Naive thymus-derived CD8-positive, alpha-beta T cell (primary cell): ENCODE data around the gene ASIC1. TPM values are rescaled to one million over a fixed set of nuclear protein-coding genes. Genes with fewer than 3 reads are reported as not detected.
"Not testable (repeated sequence)": the region's sequence is repeated elsewhere in the genome, so short reads cannot be mapped to it uniquely, and the experiment has no call there.

ENCODE experiments used
- ATAC-seq, 2 donors: fragments of 150-1000 bp; cut with Tn5 transposase in 1 of 2; sonication (Bioruptor Pico), chemical (Tn5 transposase) in 1 of 2; 1 replicate in 1 of 2; 2 replicates in 1 of 2; pipeline ENCODE4 v1.10.0; 2021; ENCODE audit warnings: mild to moderate bottlenecking in 2 of 2, moderate library complexity in 2 of 2
- POLR2A ChIA-PET: fragments of 350-600 bp; sonication (Branson Sonifier 250); formaldehyde crosslinking; loops from one replicate; lab custom pipeline; 2021; ENCODE audit warnings: antibody characterized with exemption; lab: Charles Lee
- DNase-seq, 10 donors: peaks; one replicate each; pipeline versions ENCODE4 v3.0.0 to v3.0.0-alpha.2; 2020 to 2022
- H3K27ac Mint-ChIP-seq, 10 donors: one replicate each; pipeline ENCODE4 v1.8.0; 2020 to 2022; ENCODE audit warnings: mild to moderate bottlenecking in 10 of 10, mixed read lengths in 10 of 10, moderate library complexity in 4 of 10, inconsistent platforms in 1 of 10
- H3K27me3 Mint-ChIP-seq, 5 donors: one replicate each; pipeline ENCODE4 v1.8.0; 2021 to 2022; ENCODE audit warnings: mixed read lengths in 5 of 5
- H3K36me3 Mint-ChIP-seq, 3 donors: one replicate each; pipeline ENCODE4 v1.8.0; 2020 to 2022; ENCODE audit warnings: mixed read lengths in 3 of 3, mild to moderate bottlenecking in 2 of 3, inconsistent platforms in 1 of 3
- H3K4me1 Mint-ChIP-seq, 4 donors: one replicate each; pipeline ENCODE4 v1.8.0; 2021 to 2022; ENCODE audit warnings: mixed read lengths in 4 of 4
- H3K4me3 Mint-ChIP-seq, 10 donors: one replicate each; pipeline ENCODE4 v1.8.0; 2020 to 2022; ENCODE audit warnings: mild to moderate bottlenecking in 10 of 10, mixed read lengths in 10 of 10, moderate library complexity in 6 of 10, inconsistent platforms in 1 of 10
- H3K9me3 Mint-ChIP-seq, 9 donors: one replicate each; pipeline ENCODE4 v1.8.0; 2020 to 2022; ENCODE audit warnings: mixed read lengths in 9 of 9, mild to moderate bottlenecking in 3 of 9, inconsistent platforms in 1 of 9, moderate library complexity in 1 of 9
- polyA plus RNA-seq, 3 donors: library from polyadenylated mRNA; unstranded; fragments of 300-500 nt; fragmentation: Illumina TruSeq; gene quantifications; one replicate each; pipeline ENCODE4 v1.2.3, GENCODE V29; 2021
- total RNA-seq, 8 experiments: library from RNA in 2 of 8; stranded (reverse) in 2 of 8; gene quantifications; one replicate each; pipeline ENCODE4 v1.2.3 and lab custom pipeline; 2021 to 2026

Gene ASIC1
- total and polyA plus RNA-seq, 5 experiments from 2014 or later: 0.97 to 12.2 (median 1.3) TPM

GRCh38 chr12:50079771-50080170, 22.4 kb downstream of the ASIC1 start:
- DNase-seq (no peak), ATAC-seq (no peak)
- Mint-ChIP-seq H3K4me3 (no peak overlapping the region), H3K9me3 (no peaks in the 10 kb centered on the region), H3K36me3 (no peaks in the 10 kb centered on the region), H3K27ac (no peak overlapping the region), H3K4me1 (peaks cover 8 to 15% (median 10%) of the 10 kb centered on the region in 4 donors), H3K27me3 (no peaks in the 10 kb centered on the region)
- POLR2A ChIA-PET: no interaction called here

GRCh38 chr12:50081096-50081808, 23.9 kb downstream of the ASIC1 start:
- Mint-ChIP-seq H3K9me3 (no peaks in the 10 kb centered on the region), H3K27me3 (no peaks in the 10 kb centered on the region), H3K36me3 (no peaks in the 10 kb centered on the region), H3K27ac (peak overlapping the region in 2 of 10 donors; percentile 20 to 65), H3K4me3 (no peak overlapping the region), H3K4me1 (peaks cover 9 to 20% (median 15%) of the 10 kb centered on the region in 4 donors)
- POLR2A ChIA-PET: interaction anchor here (0.6 to 4.0 kb wide), 3 partner anchors 27 to 128 kb away, joined by 3 to 61 read pairs (median 3); partner anchors contain the start of gene COX14
- no peak for DNase-seq
- ATAC-seq: no peak

DNA sequence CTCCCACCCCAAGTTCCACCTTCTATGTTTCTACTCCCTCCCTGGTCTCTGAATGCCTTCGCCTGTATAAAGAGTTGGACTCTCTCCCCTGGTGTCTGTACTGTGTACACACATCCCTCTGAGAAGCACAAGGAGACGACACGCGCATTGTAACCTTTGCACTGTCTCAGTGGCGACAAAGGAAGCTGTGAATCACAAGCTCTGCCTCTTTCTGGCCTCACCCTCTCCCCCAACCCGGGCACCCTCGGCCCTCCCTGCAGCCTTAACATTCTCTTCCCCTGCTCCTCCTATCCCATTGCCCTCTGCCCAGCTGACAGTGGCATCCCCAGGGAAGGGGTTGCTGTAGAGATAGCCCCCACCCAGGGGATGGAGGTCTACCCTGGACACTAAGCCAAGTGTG, 25.2 kb downstream of the ASIC1 start:
- no peak for ATAC-seq
- Mint-ChIP-seq H3K4me3 (peak overlapping the region in 3 of 10 donors; percentile 14 to 67 (median 32)), H3K36me3 (peaks cover 0 to 14% (median 0%) of the 10 kb centered on the region in 3 donors), H3K27me3 (no peaks in the 10 kb centered on the region), H3K9me3 (no peaks in the 10 kb centered on the region), H3K27ac (peak overlapping the region in 7 of 10 donors; percentile 6 to 74 (median 62)), H3K4me1 (peaks cover 12 to 30% (median 26%) of the 10 kb centered on the region in 4 donors)
- POLR2A ChIA-PET: interaction anchor here (0.7 to 4.0 kb wide), 2 partner anchors 8 to 29 kb away, joined by 4 to 61 read pairs; partner anchors contain the start of gene COX14
- no peak for DNase-seq

DNA sequence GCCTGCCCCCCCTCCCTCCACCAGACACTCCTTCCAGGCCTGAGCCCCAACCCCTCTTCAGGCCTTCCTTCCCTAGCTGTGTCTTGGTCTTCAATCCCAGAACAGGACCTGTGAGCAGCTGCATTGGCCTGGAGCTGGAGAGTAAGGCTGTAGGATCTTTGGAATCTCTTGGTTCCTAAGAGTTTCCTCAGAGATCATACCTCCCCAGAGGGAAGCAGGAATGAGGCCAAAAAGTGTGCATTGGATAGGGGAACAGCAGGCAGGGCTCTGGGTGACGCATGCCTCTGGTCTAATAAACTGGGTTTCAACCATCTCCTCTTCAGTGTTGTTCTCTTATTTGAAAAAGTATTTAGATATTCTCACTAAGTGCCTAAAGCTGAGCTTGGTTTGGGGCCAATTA, 25.9 kb downstream of the ASIC1 start:
- no peak for DNase-seq
- POLR2A ChIA-PET: interaction anchor here (2.6 to 4.0 kb wide), 2 partner anchors 29 to 85 kb away, joined by 24 to 61 read pairs; partner anchors contain the start of genes CERS5 and COX14

DNA sequence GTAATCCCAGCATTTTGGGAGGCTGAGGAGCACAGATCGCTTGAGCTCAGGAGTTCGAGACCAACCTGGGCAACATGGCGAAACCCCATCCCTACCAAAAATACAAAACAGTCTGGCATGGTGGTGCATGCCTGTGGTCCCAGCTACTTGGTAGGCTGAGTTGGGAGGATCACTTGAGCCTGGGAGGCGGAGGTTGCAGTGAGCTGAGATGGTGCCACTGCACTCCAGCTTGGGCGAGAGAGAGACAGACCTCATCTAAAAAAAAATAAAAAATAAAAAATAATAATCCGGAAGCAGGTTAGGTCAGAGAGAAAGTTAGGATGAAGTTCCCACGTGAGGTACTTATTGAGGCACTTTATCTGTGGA, 27.0 kb downstream of the ASIC1 start:
- not testable (repeated sequence) for ATAC-seq, DNase-seq, H3K27me3 Mint-ChIP-seq, H3K9me3 Mint-ChIP-seq
- Mint-ChIP-seq H3K27ac (peak overlapping the region; percentile 95 to 99 (median 97)), H3K4me1 (peaks cover 21 to 43% (median 38%) of the 10 kb centered on the region in 4 donors), H3K4me3 (peak overlapping the region; percentile 90 to 99 (median 94)), H3K36me3 (peaks cover 0 to 30% (median 3%) of the 10 kb centered on the region in 3 donors)
- POLR2A ChIA-PET: interaction anchor here (0.9 to 4.0 kb wide), 10 partner anchors 8 to 200 kb away, joined by 3 to 61 read pairs (median 6); partner anchors contain the start of genes CERS5, COX14, GPD1 and LIMA1

More for the DNA sequence above, 25.9 kb downstream of the ASIC1 start:
- H3K27ac Mint-ChIP-seq: peak overlapping the region; percentile 50 to 96 (median 85)
- peaks cover 0 to 20% (median 0%) of the 10 kb centered on the region in 3 donors for H3K36me3 Mint-ChIP-seq
- no peaks in the 10 kb centered on the region for H3K27me3 Mint-ChIP-seq
- no peak for ATAC-seq
- H3K4me1 Mint-ChIP-seq: peaks cover 16 to 36% (median 32%) of the 10 kb centered on the region in 4 donors
- H3K4me3 Mint-ChIP-seq: peak overlapping the region; percentile 54 to 85 (median 74)
- no peaks in the 10 kb centered on the region for H3K9me3 Mint-ChIP-seq

DNA sequence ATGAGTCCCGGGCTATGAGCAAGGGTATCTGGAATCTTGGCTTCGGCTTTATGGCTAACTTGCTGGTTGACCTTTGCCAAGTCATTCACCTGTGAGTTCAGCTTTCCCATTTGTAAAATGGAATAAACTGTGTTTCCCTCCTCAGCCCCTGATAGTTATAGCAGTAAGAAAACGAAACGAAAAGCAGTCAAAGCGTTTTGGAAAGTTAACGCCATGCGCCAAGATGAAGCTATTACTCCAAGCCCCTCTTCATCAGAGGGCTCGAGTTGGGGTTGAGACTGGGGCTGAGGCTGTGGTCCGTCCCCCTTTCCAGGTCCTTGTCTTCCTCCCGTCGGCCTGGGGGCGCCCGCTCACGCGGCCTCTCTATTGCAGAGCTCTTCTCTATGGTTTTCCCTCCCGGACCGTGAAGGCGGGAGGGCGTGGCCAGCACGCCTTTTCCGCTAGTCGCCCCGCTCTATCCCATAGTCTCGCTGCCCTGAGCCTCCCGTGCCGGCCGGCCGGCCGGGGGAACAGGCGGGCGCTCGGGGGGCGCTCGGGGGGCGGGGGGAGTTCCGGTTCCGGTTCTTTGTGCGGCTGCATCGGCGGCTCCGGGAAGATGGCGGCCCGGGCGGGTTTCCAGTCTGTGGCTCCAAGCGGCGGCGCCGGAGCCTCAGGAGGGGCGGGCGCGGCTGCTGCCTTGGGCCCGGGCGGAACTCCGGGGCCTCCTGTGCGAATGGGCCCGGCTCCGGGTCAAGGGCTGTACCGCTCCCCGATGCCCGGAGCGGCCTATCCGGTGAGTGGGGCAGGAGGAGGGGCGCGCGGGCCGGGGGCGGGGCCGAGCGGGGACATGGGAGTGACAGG, 27.6 kb downstream of the ASIC1 start, which contains the start of gene SMARCD1:
Gene SMARCD1, plus strand, starts transcription at position 568 of the 840 bp plus-strand sequence. Its CDS starts 28 bp downstream, at position 596.
- peak; percentile 66 to 91 (median 80) for DNase-seq
- POLR2A ChIA-PET: interaction anchor here (0.6 to 4.0 kb wide), 12 partner anchors 9 to 261 kb away, joined by 3 to 61 read pairs (median 6); partner anchors contain the start of genes CERS5, COX14, GPD1 and LIMA1
- Mint-ChIP-seq H3K4me1 (peaks cover 21 to 43% (median 38%) of the 10 kb centered on the region in 4 donors), H3K27me3 (no peaks in the 10 kb centered on the region), H3K36me3 (peaks cover 0 to 36% (median 3%) of the 10 kb centered on the region in 3 donors), H3K4me3 (peak within 1 kb of the TSS; percentile 90 to 99 (median 94)), H3K27ac (peak within 1 kb of the TSS; percentile 95 to 99 (median 97)), H3K9me3 (no peaks in the 10 kb centered on the region)
- ATAC-seq: peak; percentile 89 to 91

GRCh38 chr12:50085615-50086072, 28.2 kb downstream of the ASIC1 start:
- Mint-ChIP-seq H3K9me3 (no peaks in the 10 kb centered on the region), H3K36me3 (peaks cover 0 to 41% (median 4%) of the 10 kb centered on the region in 3 donors), H3K4me1 (peaks cover 21 to 43% (median 38%) of the 10 kb centered on the region in 4 donors), H3K27me3 (no peaks in the 10 kb centered on the region), H3K27ac (peak overlapping the region; percentile 91 to 99 (median 96)), H3K4me3 (peak overlapping the region; percentile 87 to 99 (median 90))
- ATAC-seq: no peak
- no peak for DNase-seq
- POLR2A ChIA-PET: interaction anchor here (0.6 to 4.0 kb wide), 13 partner anchors 9 to 260 kb away, joined by 3 to 61 read pairs (median 6); partner anchors contain the start of genes CERS5, COX14, GPD1 and LIMA1

GRCh38 chr12:50086148-50086547, 28.8 kb downstream of the ASIC1 start:
- no peak for DNase-seq
- ATAC-seq: no peak
- H3K36me3 Mint-ChIP-seq: peaks cover 0 to 46% (median 7%) of the 10 kb centered on the region in 3 donors
- POLR2A ChIA-PET: interaction anchor here (0.6 to 2.8 kb wide), 7 partner anchors 10 to 122 kb away, joined by 3 to 24 read pairs (median 7); partner anchors contain the start of genes CERS5 and RACGAP1
- no peaks in the 10 kb centered on the region for H3K27me3 Mint-ChIP-seq
- H3K9me3 Mint-ChIP-seq: no peaks in the 10 kb centered on the region
- H3K4me3 Mint-ChIP-seq: peak overlapping the region; percentile 87 to 99 (median 90)
- peaks cover 21 to 43% (median 38%) of the 10 kb centered on the region in 4 donors for H3K4me1 Mint-ChIP-seq
- peak overlapping the region in 9 of 10 donors; percentile 91 to 99 (median 97) for H3K27ac Mint-ChIP-seq

GRCh38 chr12:50087151-50087550, 29.8 kb downstream of the ASIC1 start:
- peaks cover 21 to 43% (median 37%) of the 10 kb centered on the region in 4 donors for H3K4me1 Mint-ChIP-seq
- H3K9me3 Mint-ChIP-seq: no peaks in the 10 kb centered on the region
- ATAC-seq: no peak
- H3K36me3 Mint-ChIP-seq: peaks cover 0 to 56% (median 11%) of the 10 kb centered on the region in 3 donors
- POLR2A ChIA-PET: interaction anchor here (2.8 to 2.9 kb wide), 2 partner anchors 25 to 80 kb away, joined by 10 to 21 read pairs; partner anchors contain the start of genes CERS5 and COX14
- H3K27me3 Mint-ChIP-seq: no peaks in the 10 kb centered on the region
- H3K27ac Mint-ChIP-seq: peak overlapping the region in 6 of 10 donors; percentile 36 to 99 (median 70)
- peak overlapping the region in 4 of 10 donors; percentile 14 to 43 (median 30) for H3K4me3 Mint-ChIP-seq
- DNase-seq: no peak

DNA sequence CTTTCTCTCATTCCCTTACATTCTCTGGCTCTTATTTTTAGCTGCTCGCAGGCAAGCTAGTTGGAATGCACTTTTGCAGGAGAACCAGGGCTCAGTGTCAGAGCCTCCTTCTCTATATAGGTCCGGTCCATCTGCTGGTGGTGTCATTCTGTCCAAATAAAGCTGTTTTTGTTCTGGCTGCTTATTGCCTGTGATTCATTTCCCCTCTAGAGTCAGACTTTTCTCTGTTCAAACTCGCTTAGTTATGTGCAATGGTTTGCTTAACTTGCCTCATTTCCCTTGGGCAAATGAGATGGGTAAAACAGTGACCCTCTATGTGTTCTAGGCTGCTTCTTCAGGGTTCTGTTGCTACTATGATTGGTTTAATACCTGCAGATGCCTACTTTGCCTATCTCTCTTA, 30.6 kb downstream of the ASIC1 start:
- Mint-ChIP-seq H3K27ac (peak overlapping the region in 8 of 10 donors; percentile 2 to 84 (median 28)), H3K4me1 (peaks cover 21 to 43% (median 37%) of the 10 kb centered on the region in 4 donors), H3K4me3 (peak overlapping the region in 3 of 10 donors; percentile 11 to 70 (median 53)), H3K36me3 (peaks cover 0 to 63% (median 11%) of the 10 kb centered on the region in 3 donors), H3K27me3 (no peaks in the 10 kb centered on the region), H3K9me3 (no peaks in the 10 kb centered on the region)
- ATAC-seq (no peak), DNase-seq (no peak)
- POLR2A ChIA-PET: interaction anchor here (2.8 to 2.9 kb wide), 2 partner anchors 24 to 79 kb away, joined by 10 to 21 read pairs; partner anchors contain the start of genes CERS5 and COX14
